ENCODE results near the gene FZR1. TPM values are rescaled to one million over a fixed set of nuclear protein-coding genes. Genes with fewer than 3 reads are reported as not detected.
A peak's percentile ranks its signal among the peaks of the same experiment; 100 is the strongest.

Gene FZR1
- polyA plus RNA-seq, 3 donors: 7.7 to 44.6 (median 9.4) TPM

- Histone ChIP-seq H3K36me3 (replicated peaks in 1 of 2; ENCODE audit: control insufficient read depth in 1 of 2, insufficient read depth in 2 of 2, low read length in 2 of 2) (no peaks in the 10 kb centered on the region), H2AFZ (ENCODE audit: insufficient read depth, low read depth, low read length, poor library complexity, severe bottlenecking) (no peak overlapping the region), H3K9me3 (replicated peaks in 1 of 2; ENCODE audit: control insufficient read depth in 1 of 2, insufficient read depth in 1 of 2, low read length in 2 of 2) (no peaks in the 10 kb centered on the region), H3K9ac (ENCODE audit: insufficient read depth, low read length, poor library complexity, severe bottlenecking) (no peak overlapping the region), H3K27me3 (ENCODE audit: control insufficient read depth in 2 of 2, insufficient read depth in 2 of 2, low read length in 2 of 2) (no peaks in the 10 kb centered on the region), H4K20me1 (ENCODE audit: insufficient read depth, low read length) (no peaks in the 10 kb centered on the region), H3K4me1 (ENCODE audit: control insufficient read depth in 1 of 2, insufficient read depth in 2 of 2, low read length in 2 of 2) (peaks cover 9 to 18% of the 10 kb centered on the region in 2 donors), H3K27ac (ENCODE audit: low read depth in 1 of 2, low read length in 2 of 2) (no peak overlapping the region), H3K4me3 (replicated peaks in 1 of 3; ENCODE audit: low read depth in 2 of 3, low read length in 3 of 3) (no peak overlapping the region), H3K4me2 (replicated peaks; ENCODE audit: extremely low read depth, low read length, poor library complexity, severe bottlenecking) (no peak overlapping the region), H3K79me2 (ENCODE audit: insufficient read depth, low read length) (no peaks in the 10 kb centered on the region)
- intact Hi-C loops (cut with micrococcal nuclease): no loop called here
- Mint-ChIP-seq H3K27ac (no peak overlapping the region), H3K4me3 (no peak overlapping the region), H3K36me3 (no peaks in the 10 kb centered on the region), H3K4me1 (peaks cover 17% of the 10 kb centered on the region), H3K27me3 (ENCODE audit: low read depth in 3 of 3) (peaks cover 2 to 15% (median 13%) of the 10 kb centered on the region in 3 donors), H3K9me3 (peaks cover 0 to 6% (median 0%) of the 10 kb centered on the region in 7 donors)
- no peak for TF ChIP-seq CTCF (IDR thresholded peaks at IDR 0.05)
- no peak for DNase-seq
Measured at GRCh38 chr19:3477506-3477905, 28.6 kb upstream of the FZR1 start.

GRCh38 chr19:3477951-3478350, 28.2 kb upstream of the FZR1 start:
- H3K4me2 ChIP-seq (replicated peaks; ENCODE audit: extremely low read depth, low read length, poor library complexity, severe bottlenecking): no peak overlapping the region
- H3K4me3 ChIP-seq (replicated peaks in 1 of 3; ENCODE audit: low read depth in 2 of 3, low read length in 3 of 3): no peak overlapping the region
- H3K27ac Mint-ChIP-seq: peak overlapping the region in 1 of 7 donors; percentile 67
- H3K4me3 Mint-ChIP-seq: peak overlapping the region in 1 of 2 donors; percentile 5
- no peaks in the 10 kb centered on the region for H3K27me3 ChIP-seq (ENCODE audit: control insufficient read depth in 2 of 2, insufficient read depth in 2 of 2, low read length in 2 of 2)
- no peak for TF ChIP-seq CTCF (IDR thresholded peaks at IDR 0.05)
- peaks cover 2 to 15% (median 14%) of the 10 kb centered on the region in 3 donors for H3K27me3 Mint-ChIP-seq (ENCODE audit: low read depth in 3 of 3)
- H3K4me1 ChIP-seq (ENCODE audit: control insufficient read depth in 1 of 2, insufficient read depth in 2 of 2, low read length in 2 of 2): peaks cover 9 to 18% of the 10 kb centered on the region in 2 donors
- no peaks in the 10 kb centered on the region for H3K36me3 ChIP-seq (replicated peaks in 1 of 2; ENCODE audit: control insufficient read depth in 1 of 2, insufficient read depth in 2 of 2, low read length in 2 of 2)
- H4K20me1 ChIP-seq (ENCODE audit: insufficient read depth, low read length): no peaks in the 10 kb centered on the region
- no peak for DNase-seq
- no peaks in the 10 kb centered on the region for H3K79me2 ChIP-seq (ENCODE audit: insufficient read depth, low read length)
- no peak overlapping the region for H3K9ac ChIP-seq (ENCODE audit: insufficient read depth, low read length, poor library complexity, severe bottlenecking)
- WGBS (ENCODE audit: insufficient coverage): 100% methylated on average over 1 of the region's 2 CpGs
- intact Hi-C loops (cut with micrococcal nuclease): no loop called here
- H3K4me1 Mint-ChIP-seq: peaks cover 17% of the 10 kb centered on the region
- H3K36me3 Mint-ChIP-seq: no peaks in the 10 kb centered on the region
- H2AFZ ChIP-seq (ENCODE audit: insufficient read depth, low read depth, low read length, poor library complexity, severe bottlenecking): no peak overlapping the region
- no peak overlapping the region for H3K27ac ChIP-seq (ENCODE audit: low read depth in 1 of 2, low read length in 2 of 2)
- no peaks in the 10 kb centered on the region for H3K9me3 ChIP-seq (replicated peaks in 1 of 2; ENCODE audit: control insufficient read depth in 1 of 2, insufficient read depth in 1 of 2, low read length in 2 of 2)
- H3K9me3 Mint-ChIP-seq: peaks cover 0 to 6% (median 0%) of the 10 kb centered on the region in 7 donors

All from CD14-positive monocyte (primary cell).